ENCODE measurements around the gene PTPRN2. TPM values are rescaled to one million over a fixed set of nuclear protein-coding genes. Genes with fewer than 3 reads are reported as not detected.

Gene PTPRN2
- total RNA-seq, 2 experiments from 2014 or later = 0.70 TPM; not detected in 1

GRCh38 chr7:157898802-157899505 is 688.7 kb downstream of the PTPRN2 start:
- intact Hi-C loops (cut with micrococcal nuclease; ENCODE audit: unreplicated experiment) = no loop called here
- no peak for DNase-seq (ENCODE audit: low spot score)
- no TSS peak for BruUV-seq (replicated peaks)
- Histone ChIP-seq H3K9me3 (ENCODE audit: low read length) (no peaks in the 10 kb centered on the region), H3K27ac (ENCODE audit: low read depth, low read length, poor library complexity, severe bottlenecking) (no peak overlapping the region), H3K79me2 (ENCODE audit: insufficient read depth, low read depth, low read length) (no peaks in the 10 kb centered on the region), H3K9me2 (ENCODE audit: insufficient read depth, low read length) (no peaks in the 10 kb centered on the region), H3K4me1 (ENCODE audit: insufficient read depth, low read length, poor library complexity, severe bottlenecking) (no peaks in the 10 kb centered on the region), H2AFZ (ENCODE audit: low read length) (no peak overlapping the region), H4K20me1 (ENCODE audit: insufficient read depth, low read length) (no peaks in the 10 kb centered on the region), H3K4me3 (ENCODE audit: low read depth, low read length, poor library complexity, severe bottlenecking) (no peak overlapping the region), H3K4me2 (ENCODE audit: low read length) (no peak overlapping the region), H3K36me3 (ENCODE audit: insufficient read depth, low read length) (no peaks in the 10 kb centered on the region)
- TF ChIP-seq EZH2phosphoT487 (IDR thresholded peaks at IDR 0.05; ENCODE audit: borderline replicate concordance, low read depth, low read length) (no peak), CTCF (conservative IDR thresholded peaks at IDR 0.05; ENCODE audit: low read length) (no peak)
- ChIA-PET POLR2A (no interaction called here), CTCF (ENCODE audit: unreplicated experiment) (no interaction called here)

GRCh38 chr7:157898261-157898660 is 689.4 kb downstream of the PTPRN2 start:
- H3K9me3 ChIP-seq (ENCODE audit: low read length) = no peaks in the 10 kb centered on the region
- no peaks in the 10 kb centered on the region for H4K20me1 ChIP-seq (ENCODE audit: insufficient read depth, low read length)
- no peak overlapping the region for H2AFZ ChIP-seq (ENCODE audit: low read length)
- no peaks in the 10 kb centered on the region for H3K9me2 ChIP-seq (ENCODE audit: insufficient read depth, low read length)
- H3K4me2 ChIP-seq (ENCODE audit: low read length) = no peak overlapping the region
- no TSS peak for BruUV-seq (replicated peaks)
- TF ChIP-seq EZH2phosphoT487 (IDR thresholded peaks at IDR 0.05; ENCODE audit: borderline replicate concordance, low read depth, low read length) = no peak
- TF ChIP-seq CTCF (conservative IDR thresholded peaks at IDR 0.05; ENCODE audit: low read length) = no peak
- H3K4me3 ChIP-seq (ENCODE audit: low read depth, low read length, poor library complexity, severe bottlenecking) = no peak overlapping the region
- ChIA-PET CTCF (ENCODE audit: unreplicated experiment) (no interaction called here), POLR2A (no interaction called here)
- no peaks in the 10 kb centered on the region for H3K4me1 ChIP-seq (ENCODE audit: insufficient read depth, low read length, poor library complexity, severe bottlenecking)
- intact Hi-C loops (cut with micrococcal nuclease; ENCODE audit: unreplicated experiment) = no loop called here
- no peak for DNase-seq (ENCODE audit: low spot score)
- H3K27ac ChIP-seq (ENCODE audit: low read depth, low read length, poor library complexity, severe bottlenecking) = no peak overlapping the region
- no peaks in the 10 kb centered on the region for H3K36me3 ChIP-seq (ENCODE audit: insufficient read depth, low read length)
- no peaks in the 10 kb centered on the region for H3K79me2 ChIP-seq (ENCODE audit: insufficient read depth, low read depth, low read length)

- H3K4me2 ChIP-seq (ENCODE audit: low read length) = no peak overlapping the region
- no peaks in the 10 kb centered on the region for H4K20me1 ChIP-seq (ENCODE audit: insufficient read depth, low read length)
- TF ChIP-seq CTCF (conservative IDR thresholded peaks at IDR 0.05; ENCODE audit: low read length) = no peak
- no peak for TF ChIP-seq EZH2phosphoT487 (IDR thresholded peaks at IDR 0.05; ENCODE audit: borderline replicate concordance, low read depth, low read length)
- no peak overlapping the region for H3K27ac ChIP-seq (ENCODE audit: low read depth, low read length, poor library complexity, severe bottlenecking)
- BruUV-seq (replicated peaks) = no TSS peak
- H3K9me2 ChIP-seq (ENCODE audit: insufficient read depth, low read length) = no peaks in the 10 kb centered on the region
- no peak for DNase-seq (ENCODE audit: low spot score)
- no peaks in the 10 kb centered on the region for H3K79me2 ChIP-seq (ENCODE audit: insufficient read depth, low read depth, low read length)
- ChIA-PET CTCF (ENCODE audit: unreplicated experiment) (no interaction called here), POLR2A (no interaction called here)
- intact Hi-C loops (cut with micrococcal nuclease; ENCODE audit: unreplicated experiment) = no loop called here
- H3K36me3 ChIP-seq (ENCODE audit: insufficient read depth, low read length) = no peaks in the 10 kb centered on the region
- H3K4me3 ChIP-seq (ENCODE audit: low read depth, low read length, poor library complexity, severe bottlenecking) = no peak overlapping the region
- H2AFZ ChIP-seq (ENCODE audit: low read length) = no peak overlapping the region
- H3K4me1 ChIP-seq (ENCODE audit: insufficient read depth, low read length, poor library complexity, severe bottlenecking) = no peaks in the 10 kb centered on the region
- H3K9me3 ChIP-seq (ENCODE audit: low read length) = no peaks in the 10 kb centered on the region
Measured at GRCh38 chr7:157897681-157898080, 689.9 kb downstream of the PTPRN2 start.

Data from OCI-LY7 (cell line).